ENCODE data around the gene SLC39A8.
"Not testable (repeated sequence)": the region's sequence is repeated elsewhere in the genome, so short reads cannot be mapped to it uniquely, and the experiment has no call there.

Gene SLC39A8

GRCh38 chr4:102285831-102286230 lies 59.5 kb downstream of the SLC39A8 start:
- FAIRE-seq: no peak
- DNase-seq (ENCODE audit: insufficient read length, low spot score): no peak
- TF ChIP-seq POLR2A (IDR thresholded peaks at IDR 0.05; ENCODE audit: low read depth, low read length): no peak
- TF ChIP-seq POU2F2 (IDR thresholded peaks at IDR 0.05; ENCODE audit: low read depth, low read length): no peak
- no peak for TF ChIP-seq TAF1 (IDR thresholded peaks at IDR 0.05; ENCODE audit: low read depth, low read length)
- TF ChIP-seq POLR2AphosphoS5 (IDR thresholded peaks at IDR 0.05; ENCODE audit: low read depth, low read length): no peak
- no peak for TF ChIP-seq SPI1 (IDR thresholded peaks at IDR 0.05; ENCODE audit: low read depth, low read length)
- no peak for TF ChIP-seq PAX5 (IDR thresholded peaks at IDR 0.05; ENCODE audit: insufficient read depth, low read length, severe bottlenecking)

DNA sequence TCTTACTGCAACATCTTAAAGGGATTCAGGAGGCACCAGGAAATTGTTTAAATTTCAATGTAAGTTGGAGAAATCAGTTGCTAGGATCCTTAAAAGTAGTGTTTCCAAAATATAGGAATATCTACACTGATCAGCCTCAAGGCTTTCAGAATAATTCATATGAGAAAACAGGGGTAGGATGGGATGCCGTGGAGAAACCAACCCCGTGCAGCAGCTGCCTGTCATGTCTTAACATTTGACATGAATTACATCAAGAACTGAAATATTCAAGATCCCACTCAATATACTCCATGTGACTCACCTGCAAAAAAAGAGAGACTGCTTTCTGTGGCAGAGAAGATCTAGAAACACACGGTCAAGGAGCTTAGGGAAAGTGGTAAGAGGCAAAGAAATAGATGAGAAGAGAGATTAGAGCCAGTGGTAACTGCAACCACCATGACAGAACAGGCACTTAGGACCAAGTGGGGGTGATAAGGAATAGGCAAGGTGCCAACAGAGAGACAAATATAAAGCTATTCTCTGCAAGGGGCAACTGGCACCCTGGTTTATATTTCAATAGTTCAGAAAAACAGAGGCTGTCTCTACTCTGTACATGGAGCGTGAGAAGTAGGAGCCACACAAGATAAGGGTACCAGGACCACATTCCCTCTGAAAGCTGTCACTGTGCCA lies 64.0 kb downstream of the SLC39A8 start:
- no peak for TF ChIP-seq POLR2AphosphoS5 (IDR thresholded peaks at IDR 0.05; ENCODE audit: low read depth, low read length)
- TF ChIP-seq TAF1 (IDR thresholded peaks at IDR 0.05; ENCODE audit: low read depth, low read length): no peak
- no peak for TF ChIP-seq POLR2A (IDR thresholded peaks at IDR 0.05; ENCODE audit: low read depth, low read length)
- TF ChIP-seq POU2F2 (IDR thresholded peaks at IDR 0.05; ENCODE audit: low read depth, low read length): no peak
- TF ChIP-seq SPI1 (IDR thresholded peaks at IDR 0.05; ENCODE audit: low read depth, low read length): no peak
- TF ChIP-seq PAX5 (IDR thresholded peaks at IDR 0.05; ENCODE audit: insufficient read depth, low read length, severe bottlenecking): no peak
- no peak for DNase-seq (ENCODE audit: insufficient read length, low spot score)
- FAIRE-seq: no peak

DNA sequence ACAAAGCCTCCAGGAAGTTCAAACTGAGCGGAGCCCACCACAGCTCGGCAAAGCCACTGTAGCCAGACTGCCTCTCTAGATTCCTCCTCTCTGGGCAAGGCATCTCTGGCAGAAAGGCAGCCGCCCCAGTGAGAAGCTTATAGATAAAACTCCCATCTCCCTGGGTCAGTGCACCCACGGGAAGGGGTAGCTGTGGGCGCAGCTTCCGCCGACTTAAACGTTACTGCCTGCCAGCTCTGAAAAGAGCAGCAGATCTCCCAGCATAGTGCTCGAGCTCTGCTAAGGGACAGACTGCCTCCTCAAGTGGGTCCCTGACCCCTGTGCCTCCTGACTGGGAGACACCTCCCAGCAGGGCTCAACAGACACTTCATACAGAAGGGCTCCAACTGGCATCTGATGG lies 72.0 kb downstream of the SLC39A8 start:
- DNase-seq (ENCODE audit: insufficient read length, low spot score); FAIRE-seq: not testable (repeated sequence)

- FAIRE-seq: no peak
Observed at GRCh38 chr4:102272318-102272717, 73.0 kb downstream of the SLC39A8 start.

DNA sequence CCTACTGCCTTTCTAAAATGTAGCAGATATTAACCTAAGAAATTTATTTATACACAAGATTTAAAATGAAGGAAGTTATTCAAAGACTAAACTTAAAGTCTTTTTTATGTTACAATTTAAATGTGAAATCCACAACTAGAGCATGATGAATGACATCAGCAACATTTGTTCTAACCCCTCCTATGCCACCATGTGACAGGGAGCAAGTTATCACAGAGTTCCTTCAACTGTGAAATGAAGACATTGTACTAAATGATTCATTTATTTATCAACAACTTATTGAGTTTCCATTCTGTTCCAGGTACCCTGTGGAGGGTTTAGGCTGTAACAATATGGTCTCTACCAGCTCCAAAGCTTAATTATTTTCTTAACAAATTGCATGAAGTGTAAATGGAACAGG lies 76.9 kb downstream of the SLC39A8 start:
- TF ChIP-seq POLR2AphosphoS5 (IDR thresholded peaks at IDR 0.05; ENCODE audit: low read depth, low read length) (no peak), POLR2A (IDR thresholded peaks at IDR 0.05; ENCODE audit: low read depth, low read length) (no peak)
- no peak for DNase-seq (ENCODE audit: insufficient read length, low spot score)
- FAIRE-seq: no peak

More at GRCh38 chr4:102272318-102272717, 73.0 kb downstream of the SLC39A8 start:
- TF ChIP-seq SPI1 (IDR thresholded peaks at IDR 0.05; ENCODE audit: low read depth, low read length): no peak
- no peak for TF ChIP-seq POLR2A (IDR thresholded peaks at IDR 0.05; ENCODE audit: low read depth, low read length)
- TF ChIP-seq POLR2AphosphoS5 (IDR thresholded peaks at IDR 0.05; ENCODE audit: low read depth, low read length): no peak
- TF ChIP-seq TAF1 (IDR thresholded peaks at IDR 0.05; ENCODE audit: low read depth, low read length): no peak
- no peak for TF ChIP-seq PAX5 (IDR thresholded peaks at IDR 0.05; ENCODE audit: insufficient read depth, low read length, severe bottlenecking)
- TF ChIP-seq POU2F2 (IDR thresholded peaks at IDR 0.05; ENCODE audit: low read depth, low read length): no peak
- DNase-seq (ENCODE audit: insufficient read length, low spot score): no peak

DNA sequence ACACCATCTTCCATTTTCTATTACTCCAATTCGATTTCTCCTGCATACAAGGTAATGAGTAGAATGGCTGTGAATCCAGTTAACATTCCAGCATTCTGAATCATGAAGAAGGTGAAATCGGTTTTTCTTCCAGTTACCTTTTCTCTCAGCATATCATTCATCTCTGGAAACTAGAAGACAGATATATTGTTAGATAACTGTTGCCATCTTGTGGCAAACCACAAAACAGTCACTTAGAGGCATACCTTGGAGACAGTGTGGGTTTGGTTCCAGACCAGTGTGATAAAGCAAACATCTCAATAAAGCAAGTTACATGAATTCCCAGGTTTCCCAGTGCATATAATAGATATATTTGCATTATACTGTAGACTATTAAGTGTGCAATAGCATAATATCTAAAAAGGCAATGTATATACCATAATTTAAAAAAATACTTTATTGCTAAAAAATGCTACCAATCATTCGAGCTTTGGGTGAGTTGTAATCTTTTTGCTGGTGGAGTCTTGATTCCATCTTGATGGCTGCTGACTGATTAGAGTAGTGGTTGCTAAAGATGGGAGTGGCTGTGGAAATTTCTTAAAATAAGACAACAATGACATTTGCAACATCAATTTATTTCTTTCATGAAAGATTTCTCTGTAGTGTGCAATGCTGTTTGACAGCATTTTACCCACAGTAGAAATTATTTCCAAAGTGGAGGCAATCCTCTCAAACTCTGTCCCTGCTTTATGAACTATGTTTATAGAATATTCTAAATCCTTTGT lies 82.1 kb downstream of the SLC39A8 start:
- no peak for DNase-seq (ENCODE audit: insufficient read length, low spot score)
- peak; percentile 89 for FAIRE-seq
- TF ChIP-seq PAX5 (IDR thresholded peaks at IDR 0.05; ENCODE audit: insufficient read depth, low read length, severe bottlenecking) (no peak), TAF1 (IDR thresholded peaks at IDR 0.05; ENCODE audit: low read depth, low read length) (no peak), SPI1 (IDR thresholded peaks at IDR 0.05; ENCODE audit: low read depth, low read length) (no peak), POLR2A (IDR thresholded peaks at IDR 0.05; ENCODE audit: low read depth, low read length) (no peak), POU2F2 (IDR thresholded peaks at IDR 0.05; ENCODE audit: low read depth, low read length) (no peak), POLR2AphosphoS5 (IDR thresholded peaks at IDR 0.05; ENCODE audit: low read depth, low read length) (no peak)

GRCh38 chr4:102259702-102260101 lies 85.6 kb downstream of the SLC39A8 start:
- no peak for FAIRE-seq
- no peak for DNase-seq (ENCODE audit: insufficient read length, low spot score)
- TF ChIP-seq POLR2AphosphoS5 (IDR thresholded peaks at IDR 0.05; ENCODE audit: low read depth, low read length) (no peak), PAX5 (IDR thresholded peaks at IDR 0.05; ENCODE audit: insufficient read depth, low read length, severe bottlenecking) (no peak), POU2F2 (IDR thresholded peaks at IDR 0.05; ENCODE audit: low read depth, low read length) (no peak), SPI1 (IDR thresholded peaks at IDR 0.05; ENCODE audit: low read depth, low read length) (no peak), POLR2A (IDR thresholded peaks at IDR 0.05; ENCODE audit: low read depth, low read length) (no peak), TAF1 (IDR thresholded peaks at IDR 0.05; ENCODE audit: low read depth, low read length) (no peak)

GRCh38 chr4:102259081-102259480 lies 86.2 kb downstream of the SLC39A8 start:
- no peak for DNase-seq (ENCODE audit: insufficient read length, low spot score)
- no peak for FAIRE-seq
- TF ChIP-seq PAX5 (IDR thresholded peaks at IDR 0.05; ENCODE audit: insufficient read depth, low read length, severe bottlenecking) (no peak), POLR2AphosphoS5 (IDR thresholded peaks at IDR 0.05; ENCODE audit: low read depth, low read length) (no peak), POLR2A (IDR thresholded peaks at IDR 0.05; ENCODE audit: low read depth, low read length) (no peak)

DNA sequence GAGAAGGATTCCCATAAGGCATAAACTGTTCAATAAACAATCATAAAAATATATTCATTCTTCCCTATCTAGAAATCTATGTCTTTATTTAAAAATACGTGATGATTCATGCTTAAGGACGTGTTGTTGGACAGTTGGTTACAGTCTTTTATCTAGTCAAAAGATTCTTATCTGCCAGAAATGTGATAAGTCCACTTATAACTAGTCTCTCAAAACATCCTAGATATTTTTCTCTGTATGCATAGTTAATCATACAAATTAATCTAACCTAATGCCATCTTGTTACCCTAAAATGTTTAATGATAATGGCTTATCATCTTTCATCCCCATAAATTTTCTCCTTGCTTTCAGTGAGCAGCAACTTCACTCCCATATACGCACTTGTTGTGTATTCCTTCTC lies 89.0 kb downstream of the SLC39A8 start:
- DNase-seq (ENCODE audit: insufficient read length, low spot score): no peak
- no peak for FAIRE-seq
- no peak for TF ChIP-seq POU2F2 (IDR thresholded peaks at IDR 0.05; ENCODE audit: low read depth, low read length)

DNA sequence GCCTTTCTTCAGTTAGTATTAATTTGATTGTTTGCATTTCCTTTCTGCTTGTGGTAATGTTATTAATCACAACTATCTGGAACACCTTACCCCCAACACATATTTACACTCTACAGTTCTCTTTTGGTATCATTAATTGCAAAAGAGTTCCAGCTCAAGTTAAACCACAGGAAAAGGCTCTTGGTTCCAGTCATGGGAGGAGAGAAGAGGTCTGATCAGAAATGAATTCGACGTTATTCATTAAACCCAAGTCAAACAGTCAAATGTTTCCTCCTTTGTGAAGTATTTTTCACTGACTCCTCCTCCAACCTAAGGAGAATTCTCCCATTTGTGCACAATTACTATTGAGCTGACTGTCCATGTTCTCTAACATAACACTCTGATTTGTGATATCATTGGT lies 91.4 kb downstream of the SLC39A8 start:
- FAIRE-seq: no peak
- no peak for TF ChIP-seq POLR2A (IDR thresholded peaks at IDR 0.05; ENCODE audit: low read depth, low read length)
- no peak for TF ChIP-seq PAX5 (IDR thresholded peaks at IDR 0.05; ENCODE audit: insufficient read depth, low read length, severe bottlenecking)
- no peak for TF ChIP-seq SPI1 (IDR thresholded peaks at IDR 0.05; ENCODE audit: low read depth, low read length)
- TF ChIP-seq POLR2AphosphoS5 (IDR thresholded peaks at IDR 0.05; ENCODE audit: low read depth, low read length): no peak
- no peak for TF ChIP-seq TAF1 (IDR thresholded peaks at IDR 0.05; ENCODE audit: low read depth, low read length)
- no peak for TF ChIP-seq POU2F2 (IDR thresholded peaks at IDR 0.05; ENCODE audit: low read depth, low read length)

More for the DNA sequence above, 91.4 kb downstream of the SLC39A8 start:
- DNase-seq (ENCODE audit: insufficient read length, low spot score): no peak
